Effector memory CD4-positive, alpha-beta T cell (primary cell): Measurements from ENCODE around the gene PODNL1.
"Not testable (repeated sequence)": the region's sequence is repeated elsewhere in the genome, so short reads cannot be mapped to it uniquely, and the experiment has no call there.

Experiments used
- DNase-seq, 3 donors: peaks; one replicate each; pipeline ENCODE4 v3.0.0-alpha.2; 2020
- H3K27ac ChIP-seq: 2 replicates; pipeline ENCODE4 v1.7.0; 2013; ENCODE audit warnings: mild to moderate bottlenecking, low read length, moderate library complexity; ENCODE audit not compliant: insufficient read depth, poor library complexity, severe bottlenecking
- H3K27me3 ChIP-seq: replicated peaks from 2 replicates; pipeline ENCODE4 v1.7.0; 2013; ENCODE audit warnings: mild to moderate bottlenecking, low read length; ENCODE audit not compliant: insufficient read depth, control insufficient read depth, poor library complexity, severe bottlenecking
- H3K36me3 ChIP-seq: 2 replicates; pipeline ENCODE4 v1.7.0; 2013; ENCODE audit warnings: mild to moderate bottlenecking, low read length, moderate library complexity; ENCODE audit not compliant: control insufficient read depth, insufficient read depth
- H3K4me1 ChIP-seq: 2 replicates; pipeline ENCODE4 v1.7.0; 2013; ENCODE audit warnings: low read length, mild to moderate bottlenecking; ENCODE audit not compliant: control insufficient read depth, insufficient read depth, poor library complexity, severe bottlenecking
- H3K4me3 ChIP-seq: 2 replicates; pipeline ENCODE4 v1.7.0; 2013; ENCODE audit warnings: low read length, low read depth, mild to moderate bottlenecking; ENCODE audit not compliant: insufficient read depth, poor library complexity, severe bottlenecking
- H3K9me3 ChIP-seq: 2 replicates; pipeline ENCODE4 v1.7.0; 2013; ENCODE audit warnings: mild to moderate bottlenecking, low read length, moderate library complexity; ENCODE audit not compliant: control insufficient read depth

Gene PODNL1

DNA sequence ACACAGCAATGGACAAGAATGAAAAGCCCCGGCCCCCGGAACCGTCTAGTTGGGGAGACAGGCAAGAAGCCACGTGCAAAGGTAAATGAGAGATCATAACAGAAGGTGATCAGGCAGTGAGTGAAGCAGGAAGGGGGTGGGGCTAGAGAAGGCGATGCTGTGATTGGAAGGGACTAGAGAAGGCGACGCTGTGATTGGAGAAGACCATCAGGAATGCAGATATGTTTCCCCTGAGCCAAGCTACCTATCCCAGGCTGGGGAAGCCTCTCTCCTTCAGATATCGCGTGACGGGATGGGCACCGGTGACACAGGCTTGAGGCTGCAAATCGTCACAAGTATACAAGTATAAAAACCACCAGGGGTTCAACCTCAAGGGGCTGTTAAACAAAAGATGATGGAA lies 35.9 kb upstream of the PODNL1 start:
- Histone ChIP-seq H3K27me3 (no peaks in the 10 kb centered on the region), H3K36me3 (peaks cover 23% of the 10 kb centered on the region), H3K4me3 (no peak overlapping the region), H3K27ac (no peak overlapping the region), H3K4me1 (peaks cover 5% of the 10 kb centered on the region), H3K9me3 (no peaks in the 10 kb centered on the region)
- no peak for DNase-seq

DNA sequence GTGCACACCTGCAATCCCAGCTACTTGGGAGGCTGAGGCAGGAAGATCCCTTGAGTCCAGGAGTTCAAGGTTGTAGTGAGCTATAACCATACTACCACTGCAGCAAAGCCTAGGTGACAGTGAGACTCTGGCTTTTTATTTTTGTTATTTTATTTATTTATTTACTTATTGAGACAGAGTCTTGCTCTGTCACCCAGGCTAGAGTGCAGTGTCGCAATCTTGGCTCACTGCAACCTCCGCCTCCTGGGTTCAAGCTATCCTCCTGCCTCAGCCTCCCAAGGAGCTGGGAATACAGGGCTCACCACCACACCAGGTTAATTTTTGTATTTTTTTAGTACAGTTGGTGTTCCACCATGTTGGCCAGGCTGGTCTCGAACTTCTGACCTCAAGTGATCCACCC lies 35.3 kb upstream of the PODNL1 start:
- not testable (repeated sequence) for H3K9me3 ChIP-seq, H3K4me1 ChIP-seq, H3K27ac ChIP-seq, H3K27me3 ChIP-seq, H3K4me3 ChIP-seq, DNase-seq
- peaks cover 29% of the 10 kb centered on the region for H3K36me3 ChIP-seq

DNA sequence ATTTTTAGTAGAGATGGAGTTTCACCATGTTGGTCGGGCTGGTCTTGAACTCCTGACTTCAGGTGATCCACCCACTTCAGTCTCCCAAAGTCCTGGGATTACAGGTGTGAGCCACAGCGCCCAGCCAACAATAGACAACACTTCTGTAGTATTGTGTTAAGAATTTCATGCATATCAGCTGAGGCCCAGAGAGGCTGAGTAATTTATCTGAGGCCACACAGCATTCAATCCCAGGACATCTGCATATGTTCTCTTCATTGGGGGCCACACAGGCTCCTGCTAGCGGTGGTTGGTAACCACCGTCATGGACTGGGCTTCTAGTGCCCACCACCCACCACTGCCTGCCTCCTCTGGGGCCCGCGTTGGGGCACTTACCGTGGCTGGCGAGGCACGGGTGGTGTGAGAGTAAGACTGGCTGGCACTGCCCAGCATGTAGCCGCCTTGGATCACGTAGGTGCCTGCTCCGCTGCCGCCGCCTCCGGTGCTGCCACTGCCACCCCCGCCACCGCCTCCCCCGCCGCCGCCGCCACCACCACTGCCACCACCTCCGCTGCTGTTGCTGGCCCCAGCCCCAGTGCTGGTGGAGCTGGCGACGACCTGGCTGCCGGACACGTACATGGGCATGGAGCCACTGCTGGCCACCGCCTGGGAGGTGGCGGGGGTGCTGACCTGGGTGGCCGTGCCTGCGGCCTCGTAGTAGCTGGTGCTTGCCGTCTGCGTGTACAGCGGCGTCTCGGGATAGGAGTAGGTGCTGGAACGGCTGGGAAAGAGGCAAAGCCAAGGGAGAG lies 34.3 kb upstream of the PODNL1 start:
- no peak for DNase-seq
- H3K27me3 ChIP-seq, result no peaks in the 10 kb centered on the region
- H3K9me3 ChIP-seq, result no peaks in the 10 kb centered on the region
- peaks cover 5% of the 10 kb centered on the region for H3K4me1 ChIP-seq
- peaks cover 38% of the 10 kb centered on the region for H3K36me3 ChIP-seq
- H3K4me3 ChIP-seq, result no peak overlapping the region
- no peak overlapping the region for H3K27ac ChIP-seq

DNA sequence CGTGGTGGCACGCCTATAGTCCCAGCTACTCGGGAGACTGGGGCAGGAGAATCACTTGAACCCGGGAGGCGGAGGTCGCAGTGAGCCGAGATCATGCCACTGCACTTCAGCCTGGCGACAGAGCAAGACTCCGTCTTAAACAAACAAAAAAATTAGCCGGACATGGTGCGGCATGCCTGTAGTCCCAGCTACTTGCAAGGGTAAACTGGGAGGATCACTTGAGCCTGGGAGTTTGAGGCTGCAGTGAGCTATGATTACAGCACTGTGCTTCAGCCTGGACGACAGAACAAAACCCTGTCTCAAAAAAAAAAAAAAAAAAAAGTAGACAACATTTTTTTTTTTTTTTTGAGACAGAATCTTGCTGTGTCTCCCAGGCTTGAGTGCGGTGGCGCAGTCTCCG lies 33.7 kb upstream of the PODNL1 start:
- not testable (repeated sequence) for H3K27me3 ChIP-seq, H3K4me3 ChIP-seq, H3K4me1 ChIP-seq, DNase-seq, H3K9me3 ChIP-seq, H3K27ac ChIP-seq
- peaks cover 43% of the 10 kb centered on the region for H3K36me3 ChIP-seq

DNA sequence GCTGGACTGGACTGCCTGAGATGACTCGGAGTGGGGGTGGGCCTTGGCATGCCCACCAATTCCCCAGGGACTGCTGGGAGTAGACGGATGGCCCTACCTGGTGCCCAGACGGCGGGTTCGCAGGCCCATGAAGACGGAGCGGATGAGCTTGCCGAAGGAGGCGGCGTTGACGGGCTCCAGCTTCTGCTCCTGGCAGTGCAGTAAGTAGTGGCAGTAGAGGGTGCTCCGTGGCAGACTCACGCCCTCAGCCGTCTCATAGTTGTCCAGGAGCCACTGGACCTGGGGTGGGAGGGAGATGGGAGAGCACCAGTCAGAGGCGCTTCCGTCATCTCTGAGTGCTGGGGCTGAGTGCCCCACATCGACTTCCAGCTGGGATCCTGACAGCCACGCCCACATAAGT lies 31.7 kb upstream of the PODNL1 start:
- DNase-seq, result no peak
- Histone ChIP-seq H3K27ac (no peak overlapping the region), H3K36me3 (peaks cover 54% of the 10 kb centered on the region)

DNA sequence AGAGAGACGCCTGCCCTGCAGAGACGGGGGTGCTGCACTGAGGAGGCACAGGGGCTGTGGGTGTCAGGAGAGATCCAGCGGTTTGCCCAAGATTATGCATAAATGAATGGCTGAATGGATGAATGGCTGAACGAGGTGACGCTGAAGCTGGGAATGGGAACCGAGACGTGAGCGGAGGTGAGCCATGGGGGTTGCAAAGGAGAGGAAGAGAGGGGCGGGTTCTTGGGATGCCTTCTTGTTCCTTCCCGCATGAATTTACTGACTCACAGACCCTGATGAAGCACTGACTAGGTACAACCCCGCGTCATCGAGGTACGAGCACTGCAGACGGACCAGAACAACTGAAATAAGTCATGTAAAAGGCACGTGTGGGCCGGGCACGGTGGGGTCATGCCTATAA lies 30.8 kb upstream of the PODNL1 start:
- no peaks in the 10 kb centered on the region for H3K9me3 ChIP-seq
- H3K27ac ChIP-seq, result no peak overlapping the region
- peaks cover 54% of the 10 kb centered on the region for H3K36me3 ChIP-seq
- H3K27me3 ChIP-seq, result no peaks in the 10 kb centered on the region
- peaks cover 3% of the 10 kb centered on the region for H3K4me1 ChIP-seq
- DNase-seq, result no peak
- no peak overlapping the region for H3K4me3 ChIP-seq

More for the DNA sequence above, 31.7 kb upstream of the PODNL1 start:
- H3K9me3 ChIP-seq, result no peaks in the 10 kb centered on the region
- no peaks in the 10 kb centered on the region for H3K27me3 ChIP-seq
- H3K4me3 ChIP-seq, result no peak overlapping the region
- peaks cover 5% of the 10 kb centered on the region for H3K4me1 ChIP-seq

DNA sequence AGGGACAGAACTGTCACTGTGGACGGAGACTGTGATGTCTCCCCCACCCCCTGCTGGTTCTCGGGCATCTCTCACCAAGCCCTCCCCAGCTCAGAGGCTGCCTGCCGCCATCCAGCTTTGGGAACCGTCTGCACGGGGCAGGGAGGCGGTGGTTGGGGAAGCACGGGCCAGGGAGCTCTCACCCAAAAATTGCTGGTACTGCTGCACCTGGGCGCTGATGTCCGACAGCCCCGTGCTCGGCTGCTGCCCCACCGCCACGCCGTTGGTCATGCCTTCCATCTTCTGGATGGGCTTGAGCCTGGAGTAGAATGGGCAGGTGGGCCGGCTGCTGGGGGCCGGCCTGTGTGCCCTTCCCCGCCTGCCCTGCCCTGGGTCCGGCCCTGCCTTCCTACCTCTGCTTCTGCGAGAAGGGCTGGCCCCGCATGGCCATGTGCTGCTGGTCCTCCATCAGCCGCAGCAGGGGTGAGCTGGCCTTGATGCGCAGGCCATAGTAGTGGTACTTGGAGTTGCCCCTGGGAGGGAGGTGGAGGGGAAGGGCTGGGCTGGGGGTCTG lies 30.2 kb upstream of the PODNL1 start:
- Histone ChIP-seq H3K27me3 (no peaks in the 10 kb centered on the region), H3K9me3 (no peaks in the 10 kb centered on the region), H3K4me1 (no peaks in the 10 kb centered on the region), H3K27ac (no peak overlapping the region), H3K36me3 (peaks cover 54% of the 10 kb centered on the region), H3K4me3 (no peak overlapping the region)
- DNase-seq, result no peak

DNA sequence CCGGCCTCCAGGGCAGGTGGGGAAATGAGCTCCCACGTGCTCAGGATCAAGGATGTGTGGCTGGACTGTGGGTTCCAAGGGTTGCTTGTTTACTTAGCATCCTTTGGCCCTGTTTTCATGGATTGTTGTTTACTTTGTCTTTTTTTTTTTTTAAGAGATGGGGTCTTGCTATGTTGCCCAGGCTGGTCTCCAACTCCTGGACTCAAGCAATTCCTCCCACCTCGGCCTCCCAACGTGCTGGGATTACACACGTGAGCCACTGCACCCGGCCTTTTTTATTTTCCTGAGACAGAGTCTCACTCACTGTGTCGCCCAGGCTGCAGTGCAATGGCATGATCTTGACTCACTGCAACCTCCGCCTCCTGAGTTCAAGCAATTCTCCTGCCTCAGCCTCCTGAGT lies 29.0 kb upstream of the PODNL1 start:
- not testable (repeated sequence) for H3K4me1 ChIP-seq, H3K4me3 ChIP-seq, H3K27ac ChIP-seq, H3K27me3 ChIP-seq, H3K9me3 ChIP-seq, DNase-seq
- peaks cover 50% of the 10 kb centered on the region for H3K36me3 ChIP-seq

DNA sequence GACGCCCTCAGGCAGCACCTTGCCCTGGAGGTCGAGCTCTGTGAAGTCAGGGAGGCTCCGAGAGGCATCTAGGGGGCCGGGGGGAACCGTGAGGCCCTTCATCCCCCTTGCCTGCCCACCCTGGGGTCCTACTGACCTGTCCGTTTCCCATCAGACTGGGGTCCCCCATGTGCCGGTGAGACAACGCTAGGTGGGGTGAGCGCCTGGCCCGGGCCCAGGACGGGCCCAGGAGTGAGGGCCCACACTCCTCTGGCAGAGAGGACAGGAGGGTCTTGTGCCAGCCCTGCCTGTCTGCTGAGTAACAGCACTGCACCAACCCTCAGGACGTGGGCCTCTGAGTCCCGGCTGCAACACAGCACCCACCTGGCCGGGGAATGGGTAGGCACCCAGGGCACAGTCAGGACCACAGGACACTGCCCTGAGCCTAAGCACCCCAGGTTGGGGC lies 28.5 kb upstream of the PODNL1 start:
- H3K27ac ChIP-seq, result no peak overlapping the region
- no peak for DNase-seq
- no peaks in the 10 kb centered on the region for H3K27me3 ChIP-seq
- no peaks in the 10 kb centered on the region for H3K4me1 ChIP-seq
- no peaks in the 10 kb centered on the region for H3K9me3 ChIP-seq
- H3K36me3 ChIP-seq, result peaks cover 53% of the 10 kb centered on the region
- H3K4me3 ChIP-seq, result no peak overlapping the region

DNA sequence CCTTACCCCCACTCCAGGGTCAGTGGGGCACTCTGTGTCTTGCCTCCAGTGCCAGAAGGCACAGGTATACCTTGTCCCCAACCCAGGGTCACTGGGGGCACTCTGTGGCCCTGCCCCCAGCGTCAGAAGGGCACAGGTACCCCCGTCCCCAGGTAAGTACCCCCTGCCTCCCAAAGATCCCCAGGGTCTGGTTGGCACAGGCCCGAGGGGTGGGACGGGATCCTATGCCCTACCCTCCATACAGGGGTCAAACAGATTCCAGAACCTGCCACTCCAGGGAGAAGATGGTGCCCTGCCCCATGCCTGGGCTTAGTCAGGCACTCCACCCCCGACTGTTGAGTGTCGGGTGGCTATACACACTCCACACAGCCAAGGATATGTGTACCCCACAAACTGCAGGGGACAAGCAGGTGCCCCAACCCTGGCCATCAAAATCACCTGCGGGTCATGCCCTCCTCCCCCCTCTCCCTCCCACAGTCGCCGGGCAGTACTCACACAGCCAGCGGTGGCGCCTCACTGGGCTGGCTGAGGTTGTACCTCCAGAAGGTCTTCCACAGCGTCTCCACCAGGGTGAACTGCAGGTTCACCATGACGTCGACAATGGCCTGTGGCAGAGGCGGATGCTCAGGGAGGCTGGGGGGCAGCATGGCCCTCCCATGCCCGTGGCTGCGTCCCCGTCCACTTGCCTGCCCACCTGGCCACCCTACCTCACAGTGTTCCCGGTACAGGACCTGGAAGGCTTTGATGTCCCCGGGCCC lies 27.9 kb upstream of the PODNL1 start:
- Histone ChIP-seq H3K27me3 (no peaks in the 10 kb centered on the region), H3K4me1 (no peaks in the 10 kb centered on the region), H3K4me3 (no peak overlapping the region), H3K9me3 (no peaks in the 10 kb centered on the region), H3K27ac (no peak overlapping the region), H3K36me3 (peaks cover 57% of the 10 kb centered on the region)
- DNase-seq, result no peak
